Stimulated activated CD4-positive, alpha-beta T cell treated with anti-CD3 and anti-CD28 coated beads, Interleukin-1b, Interleukin-23, amount 100 ng/mL, for 1 hour (primary cell): ENCODE measurements around the gene CLN5.
"Not testable (repeated sequence)": the region's sequence is repeated elsewhere in the genome, so short reads cannot be mapped to it uniquely, and the experiment has no call there.

Source experiments
- DNase-seq, 2 donors: peaks; one replicate each; pipeline ENCODE4 v3.0.0-alpha.2; 2020; ENCODE audit warnings: low read depth in 2 of 2

CLN5 gene

DNA sequence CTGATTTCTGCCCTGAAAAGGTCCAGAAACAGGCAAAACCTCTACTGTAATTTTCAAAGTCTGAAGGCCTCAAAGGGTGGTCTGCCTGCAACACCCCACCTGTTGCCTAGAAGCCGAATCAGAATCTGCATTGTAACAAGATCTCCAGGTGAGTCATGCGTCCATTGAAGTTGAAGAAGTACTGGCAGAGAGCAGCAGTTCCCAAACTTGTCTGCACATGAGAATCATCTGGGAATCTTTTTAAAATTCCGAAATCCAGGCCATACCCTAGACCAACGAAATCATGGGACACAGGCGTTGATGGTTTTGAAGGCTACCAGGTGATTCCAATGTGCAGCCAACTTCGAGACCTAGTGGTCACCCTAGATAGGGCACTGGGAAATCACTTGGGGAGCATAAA, 16.0 kb upstream of the CLN5 start:
- DNase-seq: no peak

DNA sequence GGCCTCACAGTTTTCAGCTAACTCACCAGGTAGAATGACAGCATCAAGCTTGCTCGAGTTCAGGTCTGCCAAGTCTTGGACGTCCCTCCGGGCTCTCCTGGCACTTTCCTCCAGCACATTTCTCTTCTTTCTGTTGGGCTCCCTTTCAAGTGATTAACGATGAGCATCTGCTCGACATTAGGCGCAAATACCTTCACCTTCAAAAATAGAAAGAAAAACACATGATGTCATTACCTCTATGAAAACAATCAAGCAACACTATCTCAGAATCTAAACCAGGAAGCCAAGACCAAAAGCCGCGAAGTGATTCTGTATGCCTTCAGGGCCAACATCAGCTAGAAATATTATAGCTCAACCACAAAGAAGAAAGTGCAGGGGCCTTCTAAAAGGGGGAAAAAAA, 15.4 kb upstream of the CLN5 start:
- no peak for DNase-seq

DNA sequence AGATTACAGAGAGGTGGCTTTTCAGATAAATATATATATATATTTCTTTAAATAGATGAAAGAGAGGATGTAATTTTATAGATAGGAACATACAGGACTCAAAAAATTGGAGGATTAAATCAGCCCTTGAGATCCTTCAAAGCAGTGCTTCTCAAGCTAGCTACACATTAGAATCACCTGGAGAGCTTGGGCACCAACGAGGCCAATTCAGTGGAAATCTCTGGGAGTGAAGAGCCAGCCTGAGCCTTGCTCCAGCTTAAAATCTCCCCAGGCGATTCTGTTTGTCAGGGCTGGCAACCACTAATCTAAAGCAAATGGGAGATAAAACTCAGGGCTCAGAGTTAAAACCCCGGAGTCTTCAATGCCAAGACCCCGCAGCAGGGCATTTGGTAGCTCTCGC, 15.0 kb upstream of the CLN5 start:
- DNase-seq: no peak

DNA sequence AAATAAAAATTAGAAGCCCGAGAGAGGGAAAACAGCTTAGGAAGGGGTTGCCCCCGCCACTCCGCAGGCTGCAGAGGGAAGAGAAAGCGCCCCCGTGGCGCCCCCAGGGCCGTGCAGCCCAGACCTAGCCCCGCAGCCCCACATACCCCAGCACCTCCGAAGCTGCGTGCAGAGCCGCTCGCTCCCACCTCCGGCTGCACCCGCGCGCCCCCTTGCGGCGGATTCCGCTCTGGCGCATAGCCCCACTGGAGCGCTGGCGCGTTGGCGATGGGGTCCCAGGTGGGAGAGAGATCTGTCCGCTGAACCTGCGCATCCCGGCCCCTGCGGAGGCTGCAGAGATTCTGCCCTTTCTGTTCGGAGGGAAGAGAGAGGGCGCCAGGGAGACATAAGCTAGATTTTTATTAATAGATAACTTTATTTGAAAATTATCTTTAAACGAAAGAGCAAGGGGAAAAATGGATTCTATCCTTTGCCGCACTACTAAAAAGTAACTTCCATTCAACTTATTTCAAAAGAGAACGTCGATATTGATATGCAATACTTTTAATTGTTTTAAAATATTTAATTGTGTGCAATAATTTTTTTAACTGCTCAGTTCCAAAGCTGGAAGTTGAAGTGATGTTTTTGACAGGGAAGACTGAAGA, 11.7 kb upstream of the CLN5 start:
- peak; percentile 71 to 87 for DNase-seq

DNA sequence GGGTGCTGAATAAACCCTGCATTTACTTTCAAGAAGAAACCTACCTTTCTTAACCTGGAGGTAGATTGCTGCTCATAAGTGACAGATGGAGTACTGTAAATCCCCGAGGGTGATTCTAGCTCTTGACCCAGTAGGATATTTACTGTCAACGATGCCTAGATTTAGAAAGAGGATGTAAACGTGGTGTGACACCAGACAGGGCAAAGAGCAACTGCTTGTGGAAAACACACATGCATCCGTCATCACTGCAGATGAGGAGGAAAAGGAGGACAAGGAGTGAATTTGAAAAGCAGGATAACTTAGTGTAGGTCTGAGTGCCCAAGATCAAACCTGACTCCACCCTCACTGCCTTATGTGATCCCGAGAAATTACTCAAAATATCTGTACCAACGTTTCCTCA, 9.8 kb upstream of the CLN5 start:
- no peak for DNase-seq

DNA sequence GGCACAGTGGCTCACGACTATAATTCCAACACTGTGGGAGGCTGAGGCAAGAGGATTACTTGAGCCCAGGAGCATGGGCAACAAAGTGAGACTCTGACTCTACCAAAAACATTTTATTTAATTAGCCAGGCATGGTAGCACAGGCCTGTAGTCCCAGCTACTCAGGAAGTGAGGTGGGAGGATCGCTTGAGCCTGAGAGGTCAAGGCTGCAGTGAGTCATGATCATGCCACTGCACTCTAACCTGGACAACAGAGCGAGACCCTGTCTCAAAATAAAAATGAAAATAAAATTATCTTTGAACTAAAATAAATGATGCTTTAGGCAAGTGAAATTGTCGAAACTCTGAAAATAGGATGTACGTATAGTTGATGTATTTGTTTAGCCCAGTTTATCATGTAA, 8.2 kb upstream of the CLN5 start:
- DNase-seq: no peak

DNA sequence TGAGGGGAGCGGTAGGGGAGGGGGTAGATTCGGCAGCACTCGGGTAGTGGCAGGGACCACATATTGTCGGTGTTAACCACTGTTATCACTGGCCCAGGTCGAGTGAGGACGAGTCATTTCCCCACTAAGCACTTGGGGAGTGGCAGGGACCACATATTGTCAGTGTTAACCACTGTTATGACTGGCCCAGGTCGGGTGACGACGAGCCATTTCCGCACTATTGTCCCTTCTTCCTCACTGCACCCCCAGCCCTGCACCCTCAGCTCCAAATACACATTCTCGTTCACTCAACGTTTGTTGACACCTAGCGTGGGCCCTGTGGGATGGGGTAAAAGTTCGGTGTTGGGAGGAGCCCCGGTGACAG, 467 bp upstream of the CLN5 start:
- DNase-seq: peak; percentile 24 to 32

DNA sequence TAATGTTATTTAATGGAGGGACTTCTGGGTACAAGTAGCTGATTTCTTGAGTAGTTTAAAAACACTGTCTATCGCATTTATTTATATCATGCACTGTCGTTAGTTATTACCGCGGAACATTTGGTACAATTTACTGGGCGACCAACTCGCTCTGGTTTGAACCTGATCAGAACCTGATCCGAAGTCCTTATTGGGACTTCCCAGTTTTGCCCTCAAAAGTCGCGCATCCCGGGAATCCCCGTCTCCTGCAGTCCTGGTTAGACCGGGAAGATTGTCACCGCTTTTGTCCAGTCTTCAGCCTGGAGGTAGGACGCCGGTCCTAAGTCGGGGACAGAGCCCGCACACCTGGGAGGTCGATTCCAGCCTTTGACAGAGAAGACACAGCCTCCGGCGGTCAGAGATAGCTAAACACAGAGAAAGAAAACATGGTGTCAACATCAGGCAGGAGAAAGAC, 694 bp downstream of the CLN5 start:
- no peak for DNase-seq

DNA sequence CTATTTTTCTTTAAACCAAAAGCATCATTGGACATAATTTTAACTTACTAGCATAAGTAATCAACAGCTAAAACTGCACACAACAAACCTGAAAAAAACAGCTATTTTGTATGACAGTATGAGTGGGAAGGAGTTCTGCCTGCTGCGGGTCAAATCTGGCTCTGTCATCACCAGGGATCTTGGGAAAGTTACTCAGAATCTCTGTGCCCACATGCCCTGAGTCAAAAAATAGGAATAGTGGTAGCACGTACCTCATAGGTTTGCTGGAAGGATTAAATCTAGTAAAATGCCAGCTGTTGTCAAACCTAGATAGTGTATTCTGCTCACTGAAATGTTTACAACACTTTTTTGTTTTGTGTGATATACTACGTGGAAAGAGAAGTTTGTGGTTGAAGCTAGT, 1.1 kb downstream of the CLN5 start:
- no peak for DNase-seq

DNA sequence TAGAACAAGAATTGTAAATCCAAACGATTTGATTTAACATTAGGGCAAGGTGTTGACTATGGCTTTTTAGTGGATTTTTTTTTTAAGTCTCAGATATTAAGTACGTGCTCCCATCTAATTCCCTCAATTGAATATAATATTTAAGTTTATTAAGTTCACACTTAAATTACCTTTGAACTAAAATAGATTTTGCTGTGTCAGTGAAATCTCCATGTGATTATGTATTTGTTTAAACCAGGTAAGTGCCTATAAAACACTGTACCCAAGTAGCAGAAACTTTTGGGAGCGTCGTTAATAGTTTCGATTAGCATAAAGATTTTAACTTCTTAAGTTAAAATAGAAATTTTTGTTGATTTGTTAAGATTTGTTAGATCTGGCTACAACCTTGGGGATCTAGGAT, 1.6 kb downstream of the CLN5 start:
- DNase-seq: no peak

DNA sequence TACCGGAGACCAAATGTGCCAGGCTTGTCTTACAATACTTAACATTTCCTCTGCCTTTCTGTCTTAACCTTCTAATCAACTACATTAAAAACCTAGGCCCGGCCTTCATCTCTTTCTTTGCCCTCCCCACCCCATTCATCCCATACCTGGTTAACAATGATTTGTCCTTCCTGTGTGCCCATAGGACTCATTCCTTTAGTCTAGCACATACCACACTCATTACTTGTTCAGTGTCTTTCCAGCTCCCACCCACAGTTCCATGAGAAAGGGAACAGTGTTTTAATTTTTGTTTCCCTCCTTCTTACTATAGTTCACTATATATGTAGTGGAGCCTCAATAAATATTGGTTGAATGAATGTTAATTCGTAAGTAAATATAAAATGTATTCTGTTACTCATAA, 2.4 kb downstream of the CLN5 start:
- DNase-seq: no peak

DNA sequence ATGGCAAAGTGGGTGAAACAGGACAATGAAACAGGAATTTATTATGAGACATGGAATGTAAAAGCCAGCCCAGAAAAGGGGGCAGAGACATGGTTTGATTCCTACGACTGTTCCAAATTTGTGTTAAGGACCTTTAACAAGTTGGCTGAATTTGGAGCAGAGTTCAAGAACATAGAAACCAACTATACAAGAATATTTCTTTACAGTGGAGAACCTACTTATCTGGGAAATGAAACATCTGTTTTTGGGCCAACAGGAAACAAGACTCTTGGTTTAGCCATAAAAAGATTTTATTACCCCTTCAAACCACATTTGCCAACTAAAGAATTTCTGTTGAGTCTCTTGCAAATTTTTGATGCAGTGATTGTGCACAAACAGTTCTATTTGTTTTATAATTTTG, 8.6 kb downstream of the CLN5 start:
- DNase-seq: no peak

DNA sequence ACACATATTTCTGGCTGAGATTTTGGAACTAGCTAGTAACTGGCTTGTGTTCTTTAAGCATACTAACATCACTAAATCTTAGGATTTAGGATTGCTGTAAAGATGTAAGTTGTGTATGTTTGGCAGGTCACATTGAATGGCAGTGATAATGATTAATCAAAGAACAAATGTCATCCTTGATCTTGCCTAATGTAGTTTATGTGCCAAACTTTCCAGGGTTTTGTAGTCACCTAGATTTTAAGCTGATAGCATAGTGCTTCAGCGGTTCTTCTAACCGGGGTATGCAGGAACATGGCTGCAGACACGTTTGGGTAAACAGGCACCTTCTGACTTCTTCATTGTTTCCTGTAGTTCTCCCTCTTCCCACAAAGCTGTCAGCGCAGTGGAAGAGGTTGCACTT, 9.7 kb downstream of the CLN5 start:
- no peak for DNase-seq

DNA sequence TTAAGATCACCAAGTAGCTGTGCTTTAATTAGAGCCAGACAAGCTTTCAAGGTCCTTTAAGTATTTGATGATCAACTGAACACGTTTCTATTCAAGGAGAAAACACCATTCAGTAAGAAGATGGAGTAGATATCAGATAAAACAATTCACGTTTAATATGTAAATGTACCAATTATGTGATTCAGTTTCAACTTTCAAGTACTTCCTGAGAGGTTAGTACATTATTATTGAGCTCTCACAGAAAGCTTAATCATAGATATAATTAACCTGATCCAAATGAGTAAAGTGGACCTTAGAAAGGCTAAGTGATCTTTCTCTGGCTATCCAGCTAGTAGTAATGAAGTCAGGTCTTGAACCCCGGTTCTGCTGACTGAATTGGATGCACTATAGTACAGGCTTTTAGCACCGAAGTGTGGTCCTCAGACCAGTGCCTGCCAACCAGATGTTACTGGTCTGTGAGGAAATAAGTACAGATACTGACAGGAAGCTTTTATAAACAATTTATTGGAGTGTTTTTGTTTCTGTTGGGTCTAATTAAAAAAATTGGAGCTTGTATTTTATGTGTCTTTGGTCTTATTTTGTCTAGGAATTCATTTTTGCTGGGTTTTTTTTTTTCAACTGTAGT, 10.2 kb downstream of the CLN5 start:
- DNase-seq: no peak

DNA sequence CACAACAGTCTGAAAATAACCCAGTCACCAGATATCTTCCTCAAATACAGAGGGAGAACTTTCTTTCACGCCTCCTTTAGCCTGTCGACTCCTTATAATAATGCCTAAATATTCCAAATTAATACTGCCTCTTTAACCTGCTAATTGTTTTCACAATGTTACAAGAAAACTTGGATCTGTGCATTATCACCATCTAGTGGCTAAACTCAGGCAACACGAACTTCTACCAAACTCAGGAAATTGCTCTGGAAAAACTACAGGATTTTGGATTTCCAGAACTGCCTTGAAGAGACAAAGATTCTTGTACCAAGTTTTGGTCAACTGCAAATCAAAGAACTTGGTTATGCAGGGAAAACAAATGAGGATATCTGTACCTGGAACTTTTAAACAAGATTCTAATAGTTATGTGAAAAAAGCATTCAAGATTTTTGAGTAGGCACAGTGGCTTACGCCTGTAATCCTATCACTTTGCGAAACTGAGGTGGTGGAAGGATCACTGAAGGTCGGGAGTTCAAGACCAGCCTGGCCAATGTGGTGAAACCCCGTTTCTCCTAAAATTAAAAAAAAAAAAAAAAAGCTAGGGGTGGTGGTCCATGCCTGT, 10.8 kb downstream of the CLN5 start:
- no peak for DNase-seq

DNA sequence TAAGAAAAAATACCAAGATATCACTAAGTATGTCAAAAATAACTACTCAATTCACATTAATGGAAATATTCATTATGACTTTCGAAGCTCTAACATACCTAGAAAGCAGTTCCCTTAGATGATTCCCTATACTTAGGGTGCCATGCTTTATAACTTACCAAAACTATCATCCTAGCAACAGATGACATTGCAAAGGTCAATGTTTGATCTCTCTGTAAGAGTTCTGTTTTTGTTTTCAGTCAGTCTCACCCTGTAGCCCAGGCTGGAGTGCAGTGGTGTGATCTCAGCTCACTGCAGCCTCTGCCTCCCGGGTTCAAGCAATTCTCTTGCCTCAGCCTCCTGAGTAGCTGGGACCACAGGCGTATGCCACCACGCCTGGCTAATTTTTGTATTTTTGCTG, 16.5 kb downstream of the CLN5 start:
- not testable (repeated sequence) for DNase-seq

DNA sequence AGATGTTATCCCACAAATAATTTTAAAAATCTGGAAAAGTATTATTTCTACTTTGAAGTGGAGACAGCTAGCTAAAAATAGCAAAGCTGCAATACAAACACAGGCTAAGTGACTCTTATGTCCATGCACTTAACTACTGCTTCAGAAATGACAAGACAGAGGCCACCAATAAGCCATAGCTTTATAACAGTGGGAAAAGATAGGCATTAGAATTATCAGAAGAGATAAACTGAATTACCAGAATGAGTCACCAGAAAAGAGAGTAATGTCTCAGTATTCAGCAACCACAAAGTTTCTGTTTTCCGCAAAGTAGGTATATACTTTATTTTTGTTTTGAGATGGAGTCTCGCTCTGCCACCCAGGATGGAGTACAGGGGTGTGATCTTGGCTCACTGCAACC, 17.1 kb downstream of the CLN5 start:
- DNase-seq: no peak

DNA sequence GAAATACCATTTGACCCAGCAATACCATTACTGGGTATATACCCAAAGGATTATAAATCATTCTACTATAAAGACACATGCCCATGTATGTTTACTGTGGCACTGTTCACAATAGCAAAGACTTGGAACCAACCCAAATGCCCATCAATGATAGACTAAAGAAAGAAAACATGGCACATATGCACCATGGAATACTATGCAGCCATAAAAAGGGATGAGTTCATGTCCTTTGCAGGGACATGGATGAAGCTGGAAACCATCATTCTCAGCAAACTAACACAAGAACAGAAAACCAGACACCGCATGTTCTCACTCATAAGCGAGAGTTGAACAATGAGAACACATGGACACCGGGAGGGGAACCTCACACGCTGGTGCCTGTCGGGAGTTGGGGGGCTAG, 17.8 kb downstream of the CLN5 start:
- not testable (repeated sequence) for DNase-seq

DNA sequence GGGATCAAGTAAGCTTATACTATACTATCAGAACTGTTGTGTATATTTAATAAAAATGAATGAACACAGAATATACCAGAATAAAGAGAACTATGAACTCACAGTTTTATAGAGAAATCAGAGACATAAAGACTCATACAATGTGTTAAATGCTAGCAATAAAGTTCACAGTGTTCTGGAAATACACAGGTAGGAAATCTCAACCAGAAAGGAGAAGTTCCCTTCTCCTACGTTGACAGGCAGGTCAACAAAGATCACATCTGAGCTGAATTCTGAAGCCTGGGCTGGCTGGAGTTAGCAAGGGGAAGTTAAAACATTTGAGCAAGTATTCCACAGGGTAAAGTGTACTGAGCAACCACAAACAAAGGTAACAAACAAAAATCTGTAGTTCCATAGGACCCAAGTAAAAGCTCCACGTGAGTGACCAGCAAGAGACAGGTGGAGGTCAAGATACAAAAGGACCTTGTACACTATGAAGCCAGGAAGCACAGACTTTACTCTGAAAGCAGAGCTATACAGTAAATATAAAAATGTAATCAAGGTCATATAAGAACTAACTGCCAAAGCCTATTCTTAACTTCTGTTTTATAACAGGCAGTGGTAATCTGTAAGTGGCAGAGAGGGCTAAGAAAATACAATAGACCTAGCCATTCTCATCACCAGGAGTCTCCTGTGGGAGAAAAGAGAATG, 22.1 kb downstream of the CLN5 start:
- DNase-seq: no peak

DNA sequence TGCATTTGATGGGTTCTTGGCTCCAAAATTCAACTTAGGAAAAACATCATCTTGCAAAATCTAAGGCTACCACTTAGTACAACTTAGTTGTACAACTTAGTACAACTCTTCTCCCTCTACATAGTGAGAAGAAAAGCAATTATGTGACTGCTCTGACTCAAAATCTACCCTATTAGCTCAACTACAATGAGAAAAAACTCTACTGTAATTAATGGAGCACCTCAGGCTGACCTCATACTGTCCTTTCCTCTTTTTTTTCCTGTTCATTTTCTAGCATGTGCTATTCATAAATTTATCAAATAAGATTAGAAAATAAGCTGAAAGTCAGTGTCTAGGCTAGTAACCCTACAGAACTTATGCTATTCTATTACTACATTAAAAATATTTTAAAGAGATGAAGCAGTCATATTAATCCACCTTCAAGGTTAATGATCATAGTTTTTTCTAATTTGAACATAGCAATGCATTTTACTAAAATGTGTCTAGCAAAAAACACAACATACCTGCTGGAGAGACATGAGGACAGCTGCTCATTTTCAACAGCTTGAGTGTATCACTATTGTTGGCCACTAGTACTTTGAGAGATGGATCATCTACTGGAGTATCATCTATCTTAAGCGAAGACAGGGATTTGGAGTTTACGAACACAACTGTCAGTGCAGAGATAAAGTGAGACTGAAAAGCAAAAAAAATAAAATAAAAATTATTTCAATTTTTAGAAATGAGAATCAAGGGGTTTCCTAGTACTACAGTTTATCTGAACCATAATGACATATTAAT, 23.2 kb downstream of the CLN5 start:
- no peak for DNase-seq

DNA sequence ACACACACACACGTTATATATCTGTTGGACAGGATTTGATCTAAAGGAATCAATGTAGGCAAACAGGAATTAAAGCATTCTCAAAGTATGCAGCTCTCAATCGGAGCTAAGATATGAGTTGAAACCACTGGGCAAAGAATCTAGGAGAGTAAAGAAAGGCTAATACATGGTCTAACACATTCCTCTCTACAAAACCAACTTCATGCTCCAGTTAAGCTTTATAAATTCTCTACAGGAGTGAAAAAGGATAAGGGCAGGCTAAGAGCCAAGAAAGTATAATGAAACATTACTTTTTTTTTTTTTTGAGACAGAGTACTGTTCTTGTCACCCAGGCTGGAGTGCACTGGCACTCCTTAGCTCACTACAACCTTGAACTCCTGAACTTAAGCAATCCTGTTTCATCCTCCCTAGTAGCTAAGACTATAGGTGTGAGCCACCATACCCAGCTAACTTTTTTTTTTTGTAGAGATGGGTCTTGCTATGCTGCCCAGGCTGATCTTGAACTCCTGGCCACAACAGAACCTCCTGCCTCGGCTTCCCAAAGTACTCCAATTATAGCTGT, 24.5 kb downstream of the CLN5 start:
- DNase-seq: no peak
